ENCODE results near the gene INO80E.

The INO80E gene

DNA sequence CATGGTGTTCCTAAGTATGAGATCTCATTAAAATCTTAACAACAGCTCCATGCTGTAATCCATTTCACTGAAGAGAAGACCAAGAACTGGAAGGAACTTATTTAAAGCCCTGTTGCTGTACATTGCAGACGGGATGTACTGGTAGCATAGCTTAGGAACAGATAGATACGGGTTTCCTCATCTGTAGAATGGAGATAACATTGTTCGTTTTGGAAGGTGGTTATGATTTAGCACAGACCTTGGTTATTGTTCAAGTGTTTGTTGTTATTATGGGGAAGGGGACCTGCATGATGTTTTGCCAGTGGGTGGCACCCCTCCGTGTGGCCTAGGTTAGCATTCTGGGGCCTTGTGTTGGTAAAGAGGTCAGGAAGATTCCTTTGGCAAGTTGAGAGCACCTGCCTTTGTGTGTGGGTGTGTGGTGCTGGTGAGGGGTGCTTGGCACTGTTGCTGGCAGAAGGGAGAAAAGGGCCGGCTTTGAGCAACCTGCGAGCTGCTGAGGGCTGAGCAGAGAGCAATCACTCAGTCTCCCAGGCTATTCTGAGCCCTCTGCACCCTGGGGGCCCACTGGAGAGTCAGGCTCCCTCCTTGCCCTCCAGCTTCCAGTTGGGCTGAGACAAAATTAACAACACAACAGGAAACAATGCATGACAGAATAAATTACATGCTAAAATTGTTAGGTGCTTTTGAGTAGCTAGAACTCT, 20.1 kb upstream of the INO80E start:
- no peak for DNase-seq (ENCODE audit: low read depth)

DNA sequence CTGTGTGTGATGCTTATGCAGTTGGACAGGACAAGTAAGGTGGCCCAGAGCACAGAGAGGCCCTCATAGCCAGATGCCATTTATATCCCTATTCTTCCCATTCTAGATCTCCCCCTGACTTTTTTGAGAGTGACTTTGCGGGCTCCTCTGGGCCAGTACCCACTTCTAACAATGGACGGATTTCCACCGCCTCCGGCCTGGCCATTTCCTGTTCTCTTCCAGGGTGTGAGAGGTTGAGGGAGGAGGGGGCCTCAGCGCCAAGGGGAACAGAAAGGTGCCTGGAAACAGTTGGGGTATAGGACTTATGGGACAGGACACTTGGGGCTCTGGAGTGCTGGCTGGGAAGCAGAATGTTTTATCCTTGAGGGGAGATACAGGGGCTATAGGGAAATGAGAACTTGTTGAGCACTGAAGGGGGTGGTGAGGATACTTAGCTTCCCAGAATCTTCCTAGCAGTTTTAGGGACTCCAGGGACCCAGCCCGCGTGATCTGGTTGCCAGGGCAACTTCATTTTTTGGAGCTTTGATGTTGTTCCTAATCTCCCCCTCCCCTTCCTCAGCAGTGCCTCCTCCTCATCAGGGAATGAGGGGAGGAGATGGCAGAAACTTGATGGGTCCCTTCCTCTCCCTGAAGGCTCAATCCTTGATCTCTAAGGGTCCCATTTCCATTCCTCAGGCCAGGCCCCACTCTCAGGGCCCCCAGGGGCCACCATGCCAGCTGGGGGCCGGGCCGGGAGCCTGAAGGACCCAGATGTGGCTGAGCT, 18.8 kb upstream of the INO80E start:
- no peak for DNase-seq (ENCODE audit: low read depth)

GRCh38 chr16:29978081-29978480, 18.0 kb upstream of the INO80E start:
- no peak for DNase-seq (ENCODE audit: low read depth)

DNA sequence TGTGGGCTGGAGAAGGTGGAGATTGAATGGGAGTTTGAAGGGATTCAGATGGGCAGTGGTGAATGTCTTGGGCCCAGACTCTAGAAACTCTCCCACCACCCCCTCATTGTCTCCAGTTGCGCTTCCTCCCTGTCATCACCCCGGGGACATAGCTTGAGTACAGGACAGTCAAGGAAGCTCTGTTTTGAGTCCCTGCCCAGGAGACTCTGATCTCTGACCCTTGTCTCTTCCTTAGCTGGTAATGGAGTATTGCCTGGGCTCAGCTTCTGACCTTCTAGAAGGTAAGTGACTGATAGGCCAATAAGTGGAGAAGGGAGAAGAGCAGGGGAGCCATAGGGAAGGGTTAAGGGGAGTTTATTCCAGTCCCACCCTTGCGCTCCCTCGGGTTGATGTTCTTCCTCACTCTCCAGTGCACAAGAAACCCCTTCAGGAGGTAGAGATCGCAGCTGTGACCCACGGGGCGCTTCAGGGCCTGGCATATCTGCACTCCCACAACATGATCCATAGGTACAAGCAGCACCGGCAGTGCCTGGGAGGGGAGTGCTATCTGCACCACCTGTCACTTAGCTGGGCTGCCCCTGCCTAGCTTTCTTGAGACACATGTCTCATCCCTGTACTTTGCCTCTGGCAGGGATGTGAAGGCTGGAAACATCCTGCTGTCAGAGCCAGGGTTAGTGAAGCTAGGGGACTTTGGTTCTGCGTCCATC, 17.3 kb upstream of the INO80E start:
- DNase-seq (ENCODE audit: low read depth): no peak

GRCh38 chr16:29982560-29983419, 13.3 kb upstream of the INO80E start:
- DNase-seq (ENCODE audit: low read depth): no peak

DNA sequence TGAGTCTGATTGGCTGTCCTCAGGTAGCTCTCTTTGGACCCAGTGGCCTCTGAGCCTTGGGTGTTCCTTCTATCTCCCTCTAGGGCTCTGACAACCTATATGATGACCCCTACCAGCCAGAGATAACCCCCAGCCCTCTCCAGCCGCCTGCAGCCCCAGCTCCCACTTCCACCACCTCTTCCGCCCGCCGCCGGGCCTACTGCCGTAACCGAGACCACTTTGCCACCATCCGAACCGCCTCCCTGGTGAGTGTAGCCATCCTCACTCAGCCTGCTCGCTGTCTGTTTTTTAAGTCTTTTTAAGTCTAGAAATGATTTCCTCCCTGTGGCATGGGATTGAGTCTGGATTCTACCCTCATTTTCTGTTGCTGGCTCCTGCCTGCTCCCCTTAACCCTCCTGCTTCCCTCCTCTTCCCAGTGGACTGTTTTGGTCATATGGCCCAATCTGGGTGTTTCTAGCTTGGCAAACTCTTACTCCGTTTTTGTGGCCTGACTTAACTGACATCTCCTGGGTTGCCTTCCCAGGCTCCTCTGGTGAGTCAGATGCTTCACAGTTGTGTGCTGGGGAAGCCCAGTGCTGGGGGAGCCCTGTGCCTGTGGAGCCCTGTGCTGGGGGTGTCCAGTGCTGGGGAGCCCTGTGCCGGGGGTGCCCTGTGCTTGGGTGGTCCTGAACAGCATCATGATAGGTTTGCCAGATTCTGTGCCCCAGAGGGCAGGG, 12.5 kb upstream of the INO80E start:
- no peak for DNase-seq (ENCODE audit: low read depth)

DNA sequence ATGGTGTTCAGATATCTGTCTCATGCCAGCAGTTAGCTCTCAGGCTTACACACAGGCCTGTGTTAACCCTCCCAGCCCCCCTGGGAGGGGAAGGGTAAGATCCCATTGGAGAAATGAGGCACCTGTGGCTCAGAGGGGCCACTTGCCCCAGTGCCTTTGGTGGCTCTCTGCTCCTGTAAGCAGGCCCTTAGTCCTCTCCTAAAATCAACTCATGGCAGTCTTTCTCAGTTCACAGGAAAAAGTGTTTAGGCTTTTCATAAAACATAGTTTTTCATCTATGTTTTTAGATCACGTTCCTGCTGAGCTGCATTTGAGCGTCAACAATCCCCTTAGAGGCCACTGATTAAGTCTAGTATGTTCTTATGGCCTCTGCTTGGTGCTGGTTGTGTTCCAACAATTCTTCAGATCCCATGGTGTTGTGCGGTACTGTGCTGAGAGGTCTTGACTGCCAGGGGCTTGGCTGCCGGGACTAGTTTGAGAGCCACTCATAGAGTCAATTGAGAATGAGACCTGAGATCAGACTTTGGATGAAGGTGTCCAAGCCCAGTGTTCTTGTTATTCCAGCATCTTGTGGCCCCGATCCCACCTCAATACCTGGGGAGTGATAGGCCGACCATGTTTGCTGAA, 11.8 kb upstream of the INO80E start:
- no peak for DNase-seq (ENCODE audit: low read depth)

GRCh38 chr16:29984764-29985147, 11.3 kb upstream of the INO80E start:
- DNase-seq (ENCODE audit: low read depth): no peak

- DNase-seq (ENCODE audit: low read depth): no peak
These were observed 10.7 kb upstream of the INO80E start for GRCh38 chr16:29985271-29985811.

DNA sequence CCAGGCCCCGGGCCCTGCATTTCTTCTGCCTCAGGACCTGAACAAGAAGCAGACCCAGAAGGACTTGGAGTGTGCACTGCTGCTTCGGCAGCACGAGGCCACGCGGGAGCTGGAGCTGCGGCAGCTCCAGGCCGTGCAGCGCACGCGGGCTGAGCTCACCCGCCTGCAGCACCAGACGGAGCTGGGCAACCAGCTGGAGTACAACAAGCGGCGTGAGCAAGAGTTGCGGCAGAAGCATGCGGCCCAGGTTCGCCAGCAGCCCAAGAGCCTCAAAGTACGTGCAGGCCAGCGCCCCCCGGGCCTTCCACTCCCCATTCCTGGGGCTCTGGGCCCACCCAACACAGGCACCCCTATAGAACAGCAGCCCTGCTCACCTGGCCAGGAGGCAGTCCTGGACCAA, 9.8 kb upstream of the INO80E start:
- DNase-seq (ENCODE audit: low read depth): no peak

GRCh38 chr16:29986931-29987330, 9.1 kb upstream of the INO80E start:
- no peak for DNase-seq (ENCODE audit: low read depth)

DNA sequence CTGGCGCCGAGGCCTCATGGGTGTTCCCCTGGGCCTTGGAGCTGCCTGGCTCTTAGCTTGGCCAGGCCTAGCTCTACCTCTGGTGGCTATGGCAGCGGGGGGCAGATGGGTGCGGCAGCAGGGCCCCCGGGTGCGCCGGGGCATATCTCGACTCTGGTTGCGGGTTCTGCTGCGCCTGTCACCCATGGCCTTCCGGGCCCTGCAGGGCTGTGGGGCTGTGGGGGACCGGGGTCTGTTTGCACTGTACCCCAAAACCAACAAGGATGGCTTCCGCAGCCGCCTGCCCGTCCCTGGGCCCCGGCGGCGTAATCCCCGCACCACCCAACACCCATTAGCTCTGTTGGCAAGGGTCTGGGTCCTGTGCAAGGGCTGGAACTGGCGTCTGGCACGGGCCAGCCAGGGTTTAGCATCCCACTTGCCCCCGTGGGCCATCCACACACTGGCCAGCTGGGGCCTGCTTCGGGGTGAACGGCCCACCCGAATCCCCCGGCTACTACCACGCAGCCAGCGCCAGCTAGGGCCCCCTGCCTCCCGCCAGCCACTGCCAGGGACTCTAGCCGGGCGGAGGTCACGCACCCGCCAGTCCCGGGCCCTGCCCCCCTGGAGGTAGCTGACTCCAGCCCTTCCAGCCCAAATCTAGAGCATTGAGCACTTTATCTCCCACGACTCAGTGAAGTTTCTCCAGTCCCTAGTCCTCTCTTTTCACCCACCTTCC, 8.5 kb upstream of the INO80E start:
- no peak for DNase-seq (ENCODE audit: low read depth)

- no peak for DNase-seq (ENCODE audit: low read depth)
These were observed 7.5 kb upstream of the INO80E start for GRCh38 chr16:29988346-29989075.

GRCh38 chr16:29989111-29989858, 6.8 kb upstream of the INO80E start:
- DNase-seq (ENCODE audit: low read depth): no peak

GRCh38 chr16:29990034-29990433, 6.0 kb upstream of the INO80E start:
- no peak for DNase-seq (ENCODE audit: low read depth)

GRCh38 chr16:29990883-29991570, 5.0 kb upstream of the INO80E start:
- DNase-seq (ENCODE audit: low read depth): no peak

DNA sequence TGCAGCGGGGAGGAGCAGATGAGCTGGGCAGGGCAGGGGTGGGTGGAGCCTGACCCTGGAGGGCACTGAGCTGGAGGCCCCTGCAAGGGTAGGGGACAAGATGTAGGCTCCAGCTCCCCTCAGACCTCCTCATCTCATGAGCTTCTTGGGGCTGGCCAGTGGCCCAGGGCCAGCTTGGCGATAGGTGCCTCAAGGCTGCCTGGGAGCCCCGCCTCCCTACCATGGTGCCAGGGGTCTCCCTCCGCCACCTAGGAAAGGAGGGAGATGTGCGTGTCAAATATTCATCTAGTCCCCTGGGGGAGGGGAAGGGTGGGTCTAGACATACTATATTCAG, 4.5 kb upstream of the INO80E start:
- no peak for DNase-seq (ENCODE audit: low read depth)

DNA sequence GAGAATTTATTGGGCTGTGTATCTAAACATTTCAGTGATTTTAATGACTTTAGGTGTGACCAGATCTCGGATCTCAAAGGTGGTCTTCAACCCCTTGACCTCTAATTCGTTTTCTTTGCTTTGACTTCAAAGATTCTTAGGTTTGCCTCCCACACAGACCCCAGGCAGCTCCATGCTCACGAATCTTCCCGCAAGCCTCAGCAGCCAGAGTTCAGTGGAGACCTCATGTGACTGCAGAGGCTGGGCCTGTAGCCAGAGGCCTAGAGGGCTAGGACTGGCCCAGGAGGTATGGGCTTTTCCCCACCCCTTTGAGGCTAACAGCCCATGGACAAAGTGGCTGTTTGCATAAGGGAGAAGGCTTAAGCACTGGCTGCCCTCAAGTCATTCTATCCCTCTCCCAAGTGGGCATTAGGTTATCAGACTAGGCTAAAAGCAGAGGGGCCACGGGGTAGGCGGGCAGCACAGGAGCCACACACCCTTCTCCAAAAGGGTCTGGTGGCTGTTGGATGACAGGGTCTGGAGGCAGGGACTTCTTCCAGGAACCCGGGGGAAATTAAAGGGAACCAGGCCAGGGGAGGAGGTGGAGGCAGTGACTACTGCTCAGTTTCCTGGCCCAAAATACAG, 3.6 kb upstream of the INO80E start:
- DNase-seq (ENCODE audit: low read depth): peak; percentile 40

Measured in fibroblast of the conjunctiva (primary cell).